ENCODE data around the gene BRD3OS.
A peak's percentile ranks its signal among the peaks of the same experiment; 100 is the strongest.

Gene BRD3OS

DNA sequence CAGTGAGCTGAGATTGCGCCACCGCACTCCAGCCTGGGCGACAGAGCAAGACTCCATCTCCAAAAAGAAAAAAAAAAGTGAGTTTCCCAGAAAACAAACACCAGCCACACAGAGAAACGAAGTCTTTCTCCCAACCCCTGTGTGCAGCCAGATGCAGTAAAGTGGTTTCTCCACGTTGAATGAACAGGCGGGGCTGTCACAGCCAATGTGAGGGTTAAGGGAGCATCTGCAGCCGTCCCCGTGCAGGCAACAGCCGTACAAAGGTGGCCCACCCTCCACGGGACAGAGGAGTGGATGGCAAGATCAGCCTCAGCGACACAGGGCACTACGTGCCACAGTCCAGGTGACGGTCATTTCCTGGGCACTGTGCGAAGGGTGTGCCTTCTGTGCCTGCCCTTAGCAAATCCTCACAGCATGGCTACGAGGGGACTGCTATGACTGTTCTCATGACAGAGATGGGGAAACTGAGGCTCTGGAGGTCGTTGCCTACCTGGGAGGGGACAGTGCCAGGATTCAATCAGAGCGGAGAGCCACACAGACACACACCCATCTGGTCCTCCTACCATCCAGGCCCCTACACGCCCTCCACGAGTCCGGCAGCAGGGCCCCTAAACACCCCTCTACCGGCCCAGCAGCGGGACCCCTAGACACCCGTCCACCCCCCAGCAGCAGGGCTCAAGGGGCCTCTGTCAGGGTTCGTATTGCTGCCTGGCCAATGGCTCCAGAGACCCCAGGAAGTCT, 35.5 kb upstream of the BRD3OS start:
- DNase-seq: no peak

DNA sequence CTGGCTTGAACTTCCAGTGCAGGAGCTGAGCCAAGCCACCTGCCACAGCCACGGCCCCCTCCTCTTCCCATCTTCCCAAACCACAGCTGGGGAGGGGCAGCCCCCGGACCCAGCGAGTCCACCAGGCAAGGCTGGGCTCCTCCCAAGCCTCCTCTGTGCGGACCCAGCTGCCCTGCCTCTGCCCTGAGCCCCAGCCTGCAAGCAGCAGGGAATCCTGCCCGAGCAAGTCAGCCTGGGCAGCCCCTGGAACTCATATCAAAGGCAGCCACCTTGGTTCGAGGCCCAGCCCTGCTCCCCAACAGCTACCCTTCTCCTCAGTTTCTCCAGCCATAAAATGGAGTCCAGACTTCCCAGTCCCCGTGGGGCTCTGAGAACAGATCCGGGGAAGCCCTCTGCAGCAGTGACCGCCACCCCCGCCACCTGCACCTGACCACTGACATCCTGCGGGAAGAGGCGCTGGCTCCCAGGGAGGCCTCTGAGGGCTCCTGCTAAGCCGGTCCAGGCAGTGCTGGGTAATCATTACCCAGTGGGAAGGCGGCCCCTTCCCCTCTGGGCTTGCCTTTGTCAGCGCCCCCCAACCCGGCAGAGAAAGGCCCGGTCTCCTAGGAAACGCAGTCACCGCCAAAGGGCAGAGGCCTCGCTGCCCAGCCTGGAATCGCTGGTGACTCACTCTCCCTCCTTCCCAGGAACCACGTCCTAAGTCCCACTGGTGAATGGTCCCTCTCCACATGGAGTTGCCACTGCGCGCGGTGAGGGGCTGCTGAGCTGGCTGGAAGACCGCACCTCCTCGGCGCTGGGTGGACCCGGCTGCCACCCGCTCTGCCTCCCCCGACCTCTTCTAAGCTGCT, 34.7 kb upstream of the BRD3OS start:
- no peak for DNase-seq

DNA sequence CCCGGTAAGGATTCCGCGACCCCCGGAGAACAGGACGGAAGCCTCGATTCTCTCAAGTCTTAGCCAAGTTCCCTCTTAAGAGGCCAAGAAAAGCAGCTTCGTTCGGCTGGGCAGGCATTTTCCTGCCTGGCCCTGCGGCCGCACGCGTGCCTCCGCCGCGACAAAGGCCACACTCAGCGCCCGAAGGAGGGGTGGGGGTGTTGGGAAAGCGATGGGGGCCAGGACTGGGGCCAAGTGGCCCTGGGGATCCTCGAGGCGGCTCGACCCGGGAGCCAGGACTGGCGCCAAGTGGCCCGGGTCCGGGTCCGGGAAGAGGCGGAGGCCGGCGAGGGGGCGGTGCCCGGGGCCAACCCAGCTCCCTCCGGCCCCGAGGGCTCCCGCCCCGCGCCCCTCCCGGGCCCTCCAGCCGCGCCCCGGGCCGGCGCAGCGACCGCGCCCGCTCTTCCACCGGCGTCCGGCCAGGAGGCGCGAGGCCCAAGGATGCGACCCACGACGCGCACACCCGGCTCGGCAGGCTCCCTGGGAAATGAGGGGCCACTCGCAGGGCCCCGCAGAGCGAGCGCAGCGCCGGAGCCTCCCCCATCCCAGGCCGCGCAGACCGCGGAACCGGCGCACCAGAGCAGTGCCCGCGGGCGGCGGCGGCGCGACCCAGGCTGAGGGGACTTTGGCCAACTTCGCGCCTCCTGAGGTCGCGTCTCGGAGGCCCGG, 33.9 kb upstream of the BRD3OS start:
- DNase-seq: no peak

- DNase-seq: no peak
Measured at GRCh38 chr9:133991964-133992779, 33.1 kb upstream of the BRD3OS start, which contains the start of gene VAV2. Gene VAV2, minus strand, starts transcription at chr9:133992324. Its CDS starts 46 bp downstream, at chr9:133992278.

- peak; percentile 54 for DNase-seq
Measured at GRCh38 chr9:133992780-133993634, 32.3 kb upstream of the BRD3OS start.

DNA sequence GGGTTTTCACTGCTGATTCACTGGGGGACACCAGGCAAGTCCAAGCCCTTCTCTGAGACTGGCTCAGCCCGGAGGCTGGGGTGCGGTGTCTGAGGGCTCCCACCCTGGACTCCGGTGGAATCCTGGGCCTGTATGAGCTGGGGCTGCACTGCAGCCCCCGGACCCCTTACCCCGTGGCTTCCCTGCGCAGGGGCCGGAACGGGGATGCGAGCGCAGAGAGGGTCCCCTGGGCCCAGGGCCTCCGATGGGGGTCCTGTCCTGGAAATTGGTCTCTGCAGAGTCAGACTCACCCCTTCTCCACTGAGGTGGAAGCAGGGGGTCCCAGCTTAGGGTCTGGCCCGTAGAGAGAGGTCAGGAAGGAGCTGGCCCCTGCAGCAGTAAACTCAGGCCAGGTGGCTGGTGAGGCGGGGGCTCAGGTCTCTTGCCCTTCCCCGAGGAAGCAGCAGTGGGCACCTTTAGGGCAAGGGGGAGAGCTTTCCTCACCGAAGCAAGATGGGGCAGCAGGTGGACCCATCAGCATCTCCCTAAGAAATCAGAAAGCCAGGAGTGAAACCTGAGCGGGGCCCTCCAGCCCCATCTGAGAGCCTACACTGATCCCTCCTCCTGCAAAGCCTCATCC, 31.5 kb upstream of the BRD3OS start:
- no peak for DNase-seq

DNA sequence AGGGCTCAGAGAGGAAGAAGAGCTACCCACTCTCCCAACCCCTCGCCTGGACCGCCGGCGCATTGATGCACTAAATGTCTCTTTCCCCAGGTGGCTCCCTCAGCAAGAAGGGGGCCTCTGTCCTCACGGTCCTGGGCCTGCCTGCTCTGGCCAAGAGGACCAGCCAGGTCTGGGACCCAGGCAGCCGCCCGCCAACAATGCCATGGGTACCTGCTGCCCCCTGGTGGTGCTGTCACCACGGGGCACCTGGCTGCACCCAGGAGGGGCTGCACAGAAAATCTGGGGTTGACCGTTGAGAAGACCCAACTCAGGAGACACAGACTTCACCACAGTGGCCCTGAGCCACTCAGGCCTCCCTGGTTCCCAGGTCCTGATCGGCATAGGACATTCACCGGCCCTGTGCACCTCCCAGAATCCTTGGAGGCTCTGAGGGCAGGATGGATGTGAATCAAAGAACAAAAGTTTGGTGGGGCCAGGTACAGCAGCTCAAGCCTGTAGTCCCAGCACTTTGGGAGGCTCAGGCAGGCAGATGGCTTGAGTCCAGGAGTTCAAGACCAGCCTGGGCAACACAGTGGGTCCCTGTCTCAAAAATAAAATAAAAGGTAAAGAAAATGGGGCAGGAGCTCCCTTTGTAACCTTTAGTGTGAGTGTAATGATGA, 30.8 kb upstream of the BRD3OS start:
- peak; percentile 27 for DNase-seq

DNA sequence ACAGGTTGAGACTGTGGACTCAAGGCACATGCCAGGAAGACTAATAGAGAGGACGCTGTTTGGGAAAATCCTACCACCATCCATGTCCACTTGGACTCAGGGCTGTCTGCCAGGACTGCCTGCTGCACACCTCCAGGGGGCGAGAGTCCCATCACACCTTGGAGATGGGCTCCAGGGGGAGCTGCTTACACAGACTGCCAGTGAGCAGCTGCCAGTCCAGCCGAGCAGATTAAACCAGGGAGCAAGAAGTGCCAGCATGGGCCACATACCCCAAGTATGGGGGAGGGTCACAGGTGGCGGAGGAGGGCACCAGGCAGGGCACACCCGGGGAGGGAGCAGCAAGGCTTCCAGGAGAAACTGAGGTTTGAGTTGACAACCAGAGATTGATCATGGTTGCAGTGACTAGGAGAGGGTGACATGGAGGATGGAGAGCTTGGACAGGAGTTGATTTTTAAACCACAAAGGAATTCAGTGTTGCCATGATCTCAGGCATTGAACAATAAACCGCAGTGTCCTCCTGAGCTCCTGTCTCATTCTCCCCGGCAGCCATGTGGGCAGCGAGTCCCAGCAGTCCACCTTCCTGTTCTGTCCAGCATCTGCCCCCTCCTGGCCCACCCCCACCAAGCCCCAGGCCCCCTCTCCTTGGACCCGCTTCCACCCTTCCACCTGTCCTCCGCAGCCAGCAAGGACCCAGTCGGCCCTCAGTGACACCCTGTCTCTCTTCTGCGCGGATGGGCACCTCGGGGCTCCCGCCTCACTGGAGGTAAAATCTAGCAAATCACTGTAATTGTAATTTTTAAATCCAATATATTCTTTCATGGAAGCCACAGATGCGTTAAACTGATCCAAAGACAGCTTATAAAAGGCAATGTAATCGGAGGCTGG, 30.0 kb upstream of the BRD3OS start:
- DNase-seq: peak; percentile 30

DNA sequence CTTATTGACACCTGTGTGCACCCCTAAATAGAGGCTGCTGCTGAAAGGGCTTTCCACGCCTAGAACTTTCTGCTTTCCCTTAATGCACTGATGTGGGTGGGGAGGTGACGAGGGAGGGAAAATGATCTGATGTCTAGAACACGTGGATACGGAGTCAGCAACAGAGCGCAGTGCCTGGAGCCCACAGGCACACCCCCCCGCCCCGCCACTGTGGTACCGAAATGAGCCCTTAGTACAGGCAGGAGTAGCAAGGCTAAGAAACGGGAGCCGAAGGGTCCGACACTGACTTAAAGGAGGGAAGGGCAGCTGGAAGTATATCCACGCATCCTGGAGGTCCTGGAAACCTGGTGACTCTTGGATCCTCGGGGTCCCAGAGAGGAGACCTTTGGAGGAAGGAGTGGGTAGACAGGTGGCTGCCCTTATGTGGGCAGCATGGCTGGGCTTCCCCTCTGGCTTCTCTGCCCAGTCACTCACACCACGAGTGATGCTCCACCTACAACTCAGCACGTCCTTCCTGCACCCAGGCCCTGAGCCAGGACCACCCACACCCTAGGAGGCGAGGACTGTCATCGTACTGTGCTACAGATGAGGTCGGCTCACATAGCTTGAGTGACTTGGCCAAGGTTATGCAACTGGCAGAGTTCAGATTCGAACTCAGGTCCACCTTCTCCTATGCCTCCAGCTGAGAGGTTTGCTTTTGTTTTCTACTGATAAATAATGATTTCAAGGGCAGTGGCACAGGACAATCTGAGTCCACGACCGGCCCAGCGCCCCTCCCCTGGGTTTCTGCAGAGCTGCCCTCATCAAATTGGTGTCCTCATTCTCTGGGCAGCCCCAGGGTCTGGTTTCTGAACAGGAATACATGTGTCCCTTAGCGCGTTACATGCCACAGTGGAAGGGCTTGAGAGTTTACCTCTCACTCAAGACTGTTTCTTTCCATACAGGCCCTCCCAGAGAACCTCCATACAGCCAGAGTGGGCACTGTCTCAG, 28.5 kb upstream of the BRD3OS start:
- DNase-seq: no peak

DNA sequence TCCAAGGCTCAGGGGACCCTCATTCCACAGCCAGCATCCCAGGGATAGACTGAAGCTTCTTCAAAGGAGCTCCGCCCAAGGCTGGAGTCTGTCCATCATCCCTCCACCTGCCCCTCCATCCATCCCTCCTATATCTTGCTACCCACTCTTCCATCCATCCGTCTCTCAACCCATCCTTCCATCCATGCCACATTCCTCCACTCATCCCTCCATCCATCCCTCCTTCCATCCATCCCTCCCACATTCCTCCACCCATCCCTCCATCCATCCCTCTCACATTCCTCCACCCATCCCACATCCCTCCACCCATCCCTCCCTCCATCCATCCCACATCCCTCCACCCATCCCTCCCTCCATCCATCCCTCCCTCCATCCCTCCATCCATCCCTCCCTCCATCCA, 27.7 kb upstream of the BRD3OS start:
- no peak for DNase-seq

- peak; percentile 42 for DNase-seq
Measured at GRCh38 chr9:133998915-133999595, 26.2 kb upstream of the BRD3OS start.

- no peak for DNase-seq
Measured at GRCh38 chr9:133999851-134000265, 25.4 kb upstream of the BRD3OS start.

- DNase-seq: no peak
Measured at GRCh38 chr9:134002796-134003195, 22.5 kb upstream of the BRD3OS start.

DNA sequence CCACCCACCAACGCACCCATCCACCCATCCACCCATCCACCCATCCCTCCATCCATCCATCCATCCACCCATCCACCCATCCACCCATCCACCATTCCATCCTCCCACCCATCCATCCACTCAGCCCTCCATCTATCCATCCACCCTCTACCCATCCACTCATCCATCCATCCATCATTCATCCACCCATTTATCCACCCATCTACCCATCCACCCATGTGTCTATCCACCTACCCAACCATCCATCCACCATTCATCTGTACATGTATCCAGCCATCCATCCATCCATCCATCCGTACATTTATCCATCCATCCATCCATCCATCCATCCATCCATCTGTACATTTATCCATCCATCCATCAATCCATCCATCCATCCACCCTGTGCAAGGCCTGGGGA, 22.0 kb upstream of the BRD3OS start:
- no peak for DNase-seq

DNA sequence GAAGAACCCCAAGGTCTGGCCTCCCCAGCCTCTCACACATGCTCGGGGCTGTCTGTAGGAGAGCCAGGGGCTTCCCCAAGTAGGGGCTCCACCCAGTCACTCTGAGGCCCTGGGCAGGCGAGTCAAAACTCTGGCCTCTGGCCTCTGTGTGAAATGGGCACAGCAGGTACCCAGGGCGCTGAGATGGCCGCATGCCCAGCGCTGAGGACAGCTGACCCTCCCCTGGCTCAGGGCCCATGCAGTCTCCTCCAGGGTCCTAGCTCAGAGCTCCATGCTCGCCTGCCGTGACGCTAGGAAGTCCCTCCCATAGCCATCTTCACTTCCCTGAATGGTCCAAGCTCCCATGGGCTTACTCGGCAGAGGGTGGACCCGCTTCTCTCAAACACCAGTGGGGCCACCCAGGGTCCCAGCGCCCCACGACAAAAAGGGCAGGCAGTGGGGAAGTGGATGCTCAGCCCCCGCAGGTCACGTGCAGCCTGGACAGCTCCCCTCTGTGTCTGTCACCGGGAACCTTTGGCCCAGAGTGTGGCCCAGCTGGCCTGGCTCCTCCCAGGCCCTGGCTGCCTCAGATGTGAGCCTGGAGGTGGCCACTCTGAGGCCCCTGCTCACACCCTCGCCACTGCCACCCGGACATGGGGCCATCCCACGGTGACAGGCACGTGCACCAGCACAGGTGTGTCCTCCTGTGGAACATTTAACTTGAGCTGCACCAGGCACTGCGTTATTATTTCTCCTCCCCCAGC, 21.0 kb upstream of the BRD3OS start:
- no peak for DNase-seq

DNA sequence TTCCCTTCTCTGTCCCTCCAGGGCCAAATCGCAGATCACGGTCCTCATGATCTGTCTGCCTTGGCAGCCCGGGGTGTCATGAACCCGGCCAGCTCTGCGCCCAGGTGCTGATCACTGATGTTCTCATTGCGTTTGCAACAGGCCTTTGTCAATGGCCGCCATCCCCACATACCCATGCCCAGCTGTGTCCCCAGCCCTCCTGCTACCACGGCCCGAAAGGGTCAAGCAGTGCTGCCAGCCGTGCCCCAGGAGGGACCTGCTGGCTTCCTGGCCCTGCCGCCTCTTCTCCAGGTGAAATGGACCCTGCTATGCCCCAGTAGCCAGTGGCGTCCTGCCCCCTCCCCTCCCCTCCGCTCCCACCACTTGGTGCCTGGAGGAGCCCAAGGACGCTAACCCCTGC, 20.4 kb upstream of the BRD3OS start:
- DNase-seq: no peak

- no peak for DNase-seq
Measured at GRCh38 chr9:134005381-134005780, 19.9 kb upstream of the BRD3OS start.

Measured in NCI-H1694 treated with DMSO at 0.1 percent for 48 hours (cell line).